Stimulated activated CD4-positive, alpha-beta T cell treated with anti-CD3 and anti-CD28 coated beads, TNF-alpha, amount 100 ng/mL, for 48 hours (primary cell): ENCODE data around the gene SVEP1.
"Not testable (repeated sequence)": the region's sequence is repeated elsewhere in the genome, so short reads cannot be mapped to it uniquely, and the experiment has no call there.

Experiments
- DNase-seq, 3 donors: peaks; one replicate each; pipeline ENCODE4 v3.0.0-alpha.2; 2020; ENCODE audit warnings: low read depth in 3 of 3

Gene SVEP1

GRCh38 chr9:110578575-110579033 is 937 bp downstream of the SVEP1 start:
- DNase-seq, result no peak

GRCh38 chr9:110575945-110576344 is 3.6 kb downstream of the SVEP1 start:
- DNase-seq, result no peak

GRCh38 chr9:110575169-110575568 is 4.4 kb downstream of the SVEP1 start:
- DNase-seq, result no peak

- DNase-seq, result no peak
Observed at GRCh38 chr9:110573305-110573704, 6.2 kb downstream of the SVEP1 start.

GRCh38 chr9:110571801-110572483 is 7.6 kb downstream of the SVEP1 start:
- no peak for DNase-seq

- DNase-seq, result no peak
Observed at GRCh38 chr9:110566156-110566555, 13.4 kb downstream of the SVEP1 start.

GRCh38 chr9:110561826-110562225 is 17.7 kb downstream of the SVEP1 start:
- no peak for DNase-seq

GRCh38 chr9:110559869-110560268 is 19.7 kb downstream of the SVEP1 start:
- DNase-seq, result no peak

GRCh38 chr9:110555551-110556331 is 23.8 kb downstream of the SVEP1 start:
- no peak for DNase-seq

GRCh38 chr9:110546411-110546871 is 33.1 kb downstream of the SVEP1 start:
- DNase-seq, result no peak

- no peak for DNase-seq
Observed at GRCh38 chr9:110545705-110546104, 33.8 kb downstream of the SVEP1 start.

- no peak for DNase-seq
Observed at GRCh38 chr9:110543631-110544051, 35.9 kb downstream of the SVEP1 start.

GRCh38 chr9:110541950-110542349 is 37.6 kb downstream of the SVEP1 start:
- no peak for DNase-seq

GRCh38 chr9:110538647-110539041 is 40.9 kb downstream of the SVEP1 start:
- DNase-seq, result no peak

GRCh38 chr9:110537841-110538646 is 41.5 kb downstream of the SVEP1 start:
- no peak for DNase-seq

GRCh38 chr9:110536822-110537221 is 42.7 kb downstream of the SVEP1 start:
- DNase-seq, result no peak

GRCh38 chr9:110534162-110534561 is 45.4 kb downstream of the SVEP1 start:
- not testable (repeated sequence) for DNase-seq

GRCh38 chr9:110532908-110533665 is 46.5 kb downstream of the SVEP1 start:
- DNase-seq, result no peak

- no peak for DNase-seq
Observed at GRCh38 chr9:110531776-110532175, 47.8 kb downstream of the SVEP1 start.

GRCh38 chr9:110531241-110531640 is 48.3 kb downstream of the SVEP1 start:
- DNase-seq, result not testable (repeated sequence)

GRCh38 chr9:110528645-110529044 is 50.9 kb downstream of the SVEP1 start:
- no peak for DNase-seq
